H9 (cell line): ENCODE results near the gene INTS6. TPM values are rescaled to one million over a fixed set of nuclear protein-coding genes. Genes with fewer than 3 reads are reported as not detected.

Source experiments
- DNase-seq: peaks from one replicate; pipeline ENCODE4 v3.0.0-alpha.2; 2017
- H2AFZ ChIP-seq: one replicate; pipeline ENCODE4 v1.6.1; 2013; ENCODE audit warnings: mild to moderate bottlenecking, low read length, control low read depth, moderate library complexity
- H2AK5ac ChIP-seq: 2 replicates; pipeline ENCODE4 v1.6.1; 2013; ENCODE audit warnings: low read length, control low read depth, mixed read lengths; ENCODE audit not compliant: insufficient read length
- H2BK120ac ChIP-seq: one replicate; pipeline ENCODE4 v1.6.1; 2013; ENCODE audit warnings: low read depth, mild to moderate bottlenecking, low read length, control low read depth, inconsistent platforms; ENCODE audit not compliant: poor library complexity, severe bottlenecking
- H2BK12ac ChIP-seq: 2 replicates; pipeline ENCODE4 v1.6.1; 2013; ENCODE audit warnings: low read length, control low read depth, mixed read lengths, low read depth; ENCODE audit not compliant: insufficient read length
- H2BK15ac ChIP-seq: 2 replicates; pipeline ENCODE4 v1.6.1; 2013; ENCODE audit warnings: low read depth, low read length, control low read depth
- H2BK20ac ChIP-seq: one replicate; pipeline ENCODE4 v1.6.1; 2013; ENCODE audit warnings: low read depth, mild to moderate bottlenecking, low read length, control low read depth, inconsistent platforms; ENCODE audit not compliant: poor library complexity, severe bottlenecking
- H2BK5ac ChIP-seq: 2 replicates; pipeline ENCODE4 v1.6.1; 2013; ENCODE audit warnings: low read length, control low read depth, mixed read lengths; ENCODE audit not compliant: insufficient read length
- H3K14ac ChIP-seq: 2 replicates; pipeline ENCODE4 v1.6.1; 2013; ENCODE audit warnings: low read length, control low read depth; ENCODE audit not compliant: insufficient read depth
- H3K18ac ChIP-seq: 2 replicates; pipeline ENCODE4 v1.6.1; 2013; ENCODE audit warnings: low read depth, mild to moderate bottlenecking, mixed read lengths, low read length, control low read depth; ENCODE audit not compliant: insufficient read length
- H3K23ac ChIP-seq: 2 replicates; pipeline ENCODE4 v1.6.1; 2013; ENCODE audit warnings: low read length, control low read depth, mixed read lengths, low read depth; ENCODE audit not compliant: insufficient read length
- H3K23me2 ChIP-seq: 2 replicates; pipeline ENCODE4 v1.6.1; 2013; ENCODE audit warnings: low read depth, mild to moderate bottlenecking, mixed read lengths, low read length, control low read depth; ENCODE audit not compliant: insufficient read length, poor library complexity, severe bottlenecking
- H3K27ac ChIP-seq: 2 replicates; pipeline ENCODE4 v1.5.1; 2013; ENCODE audit warnings: low read length, control low read depth, mixed read lengths, low read depth; ENCODE audit not compliant: insufficient read length
- H3K27me3 ChIP-seq: 2 replicates; pipeline ENCODE4 v1.6.1; 2013; ENCODE audit warnings: low read length, control low read depth, inconsistent platforms; ENCODE audit not compliant: insufficient read depth
- H3K4ac ChIP-seq: 2 replicates; pipeline ENCODE4 v1.6.1; 2013; ENCODE audit warnings: low read depth, mild to moderate bottlenecking, control low read depth, inconsistent platforms, low read length, moderate library complexity
- H3K4me1 ChIP-seq: 2 replicates; pipeline ENCODE4 v1.6.1; 2013; ENCODE audit warnings: low read length, control low read depth, inconsistent platforms; ENCODE audit not compliant: insufficient read depth
- H3K4me2 ChIP-seq: 2 replicates; pipeline ENCODE4 v1.6.1; 2013; ENCODE audit warnings: low read length, control low read depth, mixed read lengths; ENCODE audit not compliant: insufficient read length, insufficient read depth
- H3K56ac ChIP-seq: 2 replicates; pipeline ENCODE4 v1.6.1; 2013; ENCODE audit warnings: low read depth, mild to moderate bottlenecking, mixed read lengths, low read length, control low read depth; ENCODE audit not compliant: insufficient read length
- H3K79me1 ChIP-seq: 2 replicates; pipeline ENCODE4 v1.6.1; 2013; ENCODE audit warnings: low read depth, mild to moderate bottlenecking, moderate library complexity, low read length, control low read depth, inconsistent platforms; ENCODE audit not compliant: insufficient read depth, poor library complexity, severe bottlenecking
- H3K79me2 ChIP-seq: 2 replicates; pipeline ENCODE4 v1.6.1; 2013; ENCODE audit warnings: low read length, control low read depth, inconsistent platforms; ENCODE audit not compliant: insufficient read depth
- H3K9ac ChIP-seq: 2 replicates; pipeline ENCODE4 v1.6.1; 2013; ENCODE audit warnings: low read length, control low read depth, mixed read lengths; ENCODE audit not compliant: insufficient read length; ENCODE audit errors: extremely low read depth
- H3K9me3 ChIP-seq: one replicate; pipeline ENCODE4 v1.6.1; 2013; ENCODE audit warnings: low read depth, low read length, inconsistent platforms; ENCODE audit not compliant: control insufficient read depth
- H3T11ph ChIP-seq: one replicate; pipeline ENCODE4 v1.6.1; 2013; ENCODE audit warnings: mild to moderate bottlenecking, low read length, control low read depth, inconsistent platforms
- H4K20me1 ChIP-seq: one replicate; pipeline ENCODE4 v1.6.1; 2013; ENCODE audit not compliant: control insufficient read depth, insufficient read length, insufficient read depth
- H4K5ac ChIP-seq: 2 replicates; pipeline ENCODE4 v1.6.1; 2013; ENCODE audit warnings: low read depth, mild to moderate bottlenecking, mixed read lengths, low read length, control low read depth; ENCODE audit not compliant: insufficient read length
- H4K8ac ChIP-seq: replicated peaks from 2 replicates; pipeline ENCODE4 v1.6.1; 2013; ENCODE audit warnings: low read length, control low read depth, mixed read lengths, low read depth; ENCODE audit not compliant: insufficient read length
- H4K91ac ChIP-seq: 2 replicates; pipeline ENCODE4 v1.6.1; 2013; ENCODE audit warnings: low read depth, mild to moderate bottlenecking, moderate library complexity, mixed read lengths, low read length, control low read depth; ENCODE audit not compliant: insufficient read length
- H3K27ac Mint-ChIP-seq, 3 experiments: 2 replicates in 2 of 3; 3 replicates in 1 of 3; pipeline ENCODE4 v1.8.0; 2020 to 2021; ENCODE audit warnings: mixed read lengths in 3 of 3, mild to moderate bottlenecking in 1 of 3, moderate library complexity in 1 of 3
- H3K27me3 Mint-ChIP-seq: 2 replicates; pipeline ENCODE4 v1.8.0; 2021; ENCODE audit warnings: low read depth, mild to moderate bottlenecking, moderate library complexity, mixed read lengths
- H3K36me3 Mint-ChIP-seq, 3 experiments: 2 replicates in 2 of 3; 3 replicates in 1 of 3; pipeline ENCODE4 v1.8.0; 2020 to 2021; ENCODE audit warnings: low read depth in 3 of 3, mixed read lengths in 3 of 3; ENCODE audit not compliant: insufficient read depth in 1 of 3
- H3K4me1 Mint-ChIP-seq, 2 experiments: 2 replicates each; pipeline ENCODE4 v1.8.0; 2020; ENCODE audit warnings: mixed read lengths in 2 of 2
- H3K4me3 Mint-ChIP-seq, 2 experiments: 2 replicates in 1 of 2; 3 replicates in 1 of 2; pipeline ENCODE4 v1.8.0; 2020 to 2021; ENCODE audit warnings: mild to moderate bottlenecking in 2 of 2, mixed read lengths in 2 of 2, moderate library complexity in 1 of 2
- H3K9me3 Mint-ChIP-seq, 2 experiments: 2 replicates in 1 of 2; 3 replicates in 1 of 2; pipeline ENCODE4 v1.8.0; 2020; ENCODE audit warnings: mild to moderate bottlenecking in 2 of 2, mixed read lengths in 2 of 2, moderate library complexity in 1 of 2
- WGBS: extraction: QIAGEN DNeasy Blood & Tissue Kit; methylation state at CpG from one replicate; pipeline ENCODE4 v1.1.7; 2013; ENCODE audit warnings: missing lambda C conversion rate, low lambda C conversion rate, mixed read lengths; ENCODE audit not compliant: insufficient read length; ENCODE audit errors: extremely low coverage; 5-methylcytosine and 5-hydroxymethylcytosine counted together
- total RNA-seq: library from RNA; stranded (reverse); gene quantifications from 2 replicates; pipeline ENCODE4 v1.2.1, GENCODE V29; 2021
- TF ChIP-seq, protein P1 (sequence below): fragments of 200-600 bp; sonication (generic); conservative IDR thresholded peaks from 3 replicates; pipeline ENCODE4 v1.8.0; 2021; ENCODE audit warnings: antibody characterized with exemption, mild to moderate bottlenecking

Gene INTS6
- total RNA-seq, 1 experiment from 2014 or later = 61.2 TPM

DNA sequence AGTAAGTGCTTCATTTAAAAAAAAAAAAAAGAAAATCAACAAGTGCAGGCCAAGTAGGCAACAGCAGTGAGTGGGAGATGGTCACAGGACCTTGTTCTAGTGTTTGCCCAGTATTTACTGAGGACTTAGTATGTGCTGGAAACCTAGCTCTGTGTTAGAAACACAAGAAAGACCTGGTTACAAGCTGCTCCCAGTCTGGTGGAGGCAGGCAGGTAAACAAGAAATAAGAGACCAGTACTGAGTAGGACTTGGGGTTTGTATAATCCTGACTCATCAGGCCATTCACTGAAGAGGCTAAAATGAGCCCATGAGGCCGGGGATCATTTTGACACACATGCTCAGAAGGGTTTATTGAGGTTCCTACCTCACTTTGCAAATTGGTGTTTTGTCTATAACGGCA lies 134.8 kb downstream of the INTS6 start:
- Mint-ChIP-seq H3K9me3 (no peaks in the 10 kb centered on the region; a peak in 1 of 5 replicates), H3K27me3 (no peaks in the 10 kb centered on the region; the same call in 1 of the 2 replicates), H3K4me1 (peaks cover 24 to 30% of the 10 kb centered on the region in 2 experiments), H3K27ac (no peak overlapping the region), H3K4me3 (no peak overlapping the region), H3K36me3 (peaks cover 0 to 6% (median 3%) of the 10 kb centered on the region in 3 experiments; a peak in 4 of 7 replicates)
- Histone ChIP-seq H4K8ac (no peak overlapping the region), H3K27me3 (no peaks in the 10 kb centered on the region; the same call in 1 of the 2 replicates), H2BK20ac (no peak overlapping the region), H3K27ac (no peak overlapping the region), H3T11ph (no peak overlapping the region), H2BK5ac (no peak overlapping the region), H2AFZ (no peak overlapping the region), H3K4ac (no peak overlapping the region), H4K91ac (no peak overlapping the region), H4K20me1 (no peaks in the 10 kb centered on the region), H3K14ac (no peak overlapping the region), H3K4me2 (no peak overlapping the region), H3K79me1 (no peaks in the 10 kb centered on the region), H3K4me1 (peaks cover 8% of the 10 kb centered on the region), H2AK5ac (no peak overlapping the region), H3K23ac (no peak overlapping the region), H3K56ac (no peak overlapping the region), H3K79me2 (no peaks in the 10 kb centered on the region), H2BK120ac (no peak overlapping the region), H2BK12ac (no peak overlapping the region), H2BK15ac (no peak overlapping the region), H4K5ac (no peak overlapping the region), H3K18ac (no peak overlapping the region), H3K23me2 (no peaks in the 10 kb centered on the region), H3K9ac (no peak overlapping the region), H3K9me3 (no peaks in the 10 kb centered on the region)
- no CpG with 5 or more reads among the region's 2 CpGs for WGBS
- DNase-seq = no peak
- TF ChIP-seq, protein P1, sequence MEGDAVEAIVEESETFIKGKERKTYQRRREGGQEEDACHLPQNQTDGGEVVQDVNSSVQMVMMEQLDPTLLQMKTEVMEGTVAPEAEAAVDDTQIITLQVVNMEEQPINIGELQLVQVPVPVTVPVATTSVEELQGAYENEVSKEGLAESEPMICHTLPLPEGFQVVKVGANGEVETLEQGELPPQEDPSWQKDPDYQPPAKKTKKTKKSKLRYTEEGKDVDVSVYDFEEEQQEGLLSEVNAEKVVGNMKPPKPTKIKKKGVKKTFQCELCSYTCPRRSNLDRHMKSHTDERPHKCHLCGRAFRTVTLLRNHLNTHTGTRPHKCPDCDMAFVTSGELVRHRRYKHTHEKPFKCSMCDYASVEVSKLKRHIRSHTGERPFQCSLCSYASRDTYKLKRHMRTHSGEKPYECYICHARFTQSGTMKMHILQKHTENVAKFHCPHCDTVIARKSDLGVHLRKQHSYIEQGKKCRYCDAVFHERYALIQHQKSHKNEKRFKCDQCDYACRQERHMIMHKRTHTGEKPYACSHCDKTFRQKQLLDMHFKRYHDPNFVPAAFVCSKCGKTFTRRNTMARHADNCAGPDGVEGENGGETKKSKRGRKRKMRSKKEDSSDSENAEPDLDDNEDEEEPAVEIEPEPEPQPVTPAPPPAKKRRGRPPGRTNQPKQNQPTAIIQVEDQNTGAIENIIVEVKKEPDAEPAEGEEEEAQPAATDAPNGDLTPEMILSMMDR = no peak
